Effector memory CD4-positive, alpha-beta T cell (primary cell): ENCODE measurements around the gene CAMK2A.

Source experiments
- DNase-seq, 3 donors: peaks; one replicate each; pipeline ENCODE4 v3.0.0-alpha.2; 2020
- H3K27ac ChIP-seq: 2 replicates; pipeline ENCODE4 v1.7.0; 2013; ENCODE audit warnings: mild to moderate bottlenecking, low read length, moderate library complexity; ENCODE audit not compliant: insufficient read depth, poor library complexity, severe bottlenecking
- H3K27me3 ChIP-seq: replicated peaks from 2 replicates; pipeline ENCODE4 v1.7.0; 2013; ENCODE audit warnings: mild to moderate bottlenecking, low read length; ENCODE audit not compliant: insufficient read depth, control insufficient read depth, poor library complexity, severe bottlenecking
- H3K36me3 ChIP-seq: 2 replicates; pipeline ENCODE4 v1.7.0; 2013; ENCODE audit warnings: mild to moderate bottlenecking, low read length, moderate library complexity; ENCODE audit not compliant: control insufficient read depth, insufficient read depth
- H3K4me1 ChIP-seq: 2 replicates; pipeline ENCODE4 v1.7.0; 2013; ENCODE audit warnings: low read length, mild to moderate bottlenecking; ENCODE audit not compliant: control insufficient read depth, insufficient read depth, poor library complexity, severe bottlenecking
- H3K4me3 ChIP-seq: 2 replicates; pipeline ENCODE4 v1.7.0; 2013; ENCODE audit warnings: low read length, low read depth, mild to moderate bottlenecking; ENCODE audit not compliant: insufficient read depth, poor library complexity, severe bottlenecking
- H3K9me3 ChIP-seq: 2 replicates; pipeline ENCODE4 v1.7.0; 2013; ENCODE audit warnings: mild to moderate bottlenecking, low read length, moderate library complexity; ENCODE audit not compliant: control insufficient read depth

The CAMK2A gene

GRCh38 chr5:150325426-150325825 lies 35.9 kb upstream of the CAMK2A start:
- DNase-seq = no peak
- Histone ChIP-seq H3K4me3 (no peak overlapping the region), H3K27me3 (no peaks in the 10 kb centered on the region), H3K36me3 (no peaks in the 10 kb centered on the region), H3K27ac (no peak overlapping the region), H3K4me1 (no peaks in the 10 kb centered on the region), H3K9me3 (no peaks in the 10 kb centered on the region)

GRCh38 chr5:150323819-150324218 lies 34.2 kb upstream of the CAMK2A start:
- no peak for DNase-seq
- Histone ChIP-seq H3K4me3 (no peak overlapping the region), H3K27ac (no peak overlapping the region), H3K4me1 (no peaks in the 10 kb centered on the region), H3K36me3 (no peaks in the 10 kb centered on the region), H3K27me3 (no peaks in the 10 kb centered on the region), H3K9me3 (no peaks in the 10 kb centered on the region)

GRCh38 chr5:150323092-150323491 lies 33.5 kb upstream of the CAMK2A start:
- Histone ChIP-seq H3K27ac (no peak overlapping the region), H3K4me3 (no peak overlapping the region), H3K27me3 (no peaks in the 10 kb centered on the region), H3K4me1 (no peaks in the 10 kb centered on the region), H3K9me3 (no peaks in the 10 kb centered on the region), H3K36me3 (no peaks in the 10 kb centered on the region)
- no peak for DNase-seq

- H3K27me3 ChIP-seq = no peaks in the 10 kb centered on the region
- no peaks in the 10 kb centered on the region for H3K4me1 ChIP-seq
- H3K9me3 ChIP-seq = no peaks in the 10 kb centered on the region
- no peak overlapping the region for H3K27ac ChIP-seq
- no peak for DNase-seq
- no peaks in the 10 kb centered on the region for H3K36me3 ChIP-seq
- no peak overlapping the region for H3K4me3 ChIP-seq
Measured at GRCh38 chr5:150322202-150322601, 32.6 kb upstream of the CAMK2A start.

- Histone ChIP-seq H3K9me3 (no peaks in the 10 kb centered on the region), H3K4me3 (no peak overlapping the region), H3K27ac (no peak overlapping the region), H3K4me1 (no peaks in the 10 kb centered on the region), H3K36me3 (no peaks in the 10 kb centered on the region), H3K27me3 (no peaks in the 10 kb centered on the region)
- DNase-seq = no peak
Measured at GRCh38 chr5:150321784-150322183, 32.2 kb upstream of the CAMK2A start.

GRCh38 chr5:150321211-150321610 lies 31.6 kb upstream of the CAMK2A start:
- Histone ChIP-seq H3K4me3 (no peak overlapping the region), H3K9me3 (no peaks in the 10 kb centered on the region), H3K27ac (no peak overlapping the region), H3K27me3 (no peaks in the 10 kb centered on the region), H3K4me1 (no peaks in the 10 kb centered on the region), H3K36me3 (no peaks in the 10 kb centered on the region)
- no peak for DNase-seq

- Histone ChIP-seq H3K36me3 (no peaks in the 10 kb centered on the region), H3K9me3 (no peaks in the 10 kb centered on the region), H3K27me3 (no peaks in the 10 kb centered on the region), H3K27ac (no peak overlapping the region), H3K4me3 (no peak overlapping the region), H3K4me1 (no peaks in the 10 kb centered on the region)
- no peak for DNase-seq
Measured at GRCh38 chr5:150320044-150320613, 30.6 kb upstream of the CAMK2A start.

- Histone ChIP-seq H3K4me3 (no peak overlapping the region), H3K9me3 (no peaks in the 10 kb centered on the region), H3K27ac (no peak overlapping the region), H3K27me3 (no peaks in the 10 kb centered on the region), H3K36me3 (no peaks in the 10 kb centered on the region), H3K4me1 (no peaks in the 10 kb centered on the region)
- DNase-seq = no peak
Measured at GRCh38 chr5:150319484-150319790, 29.9 kb upstream of the CAMK2A start.

- DNase-seq = no peak
- Histone ChIP-seq H3K27ac (no peak overlapping the region), H3K4me1 (no peaks in the 10 kb centered on the region)
Measured at GRCh38 chr5:150318613-150319483, 29.3 kb upstream of the CAMK2A start.

GRCh38 chr5:150317048-150318003 lies 27.8 kb upstream of the CAMK2A start:
- Histone ChIP-seq H3K36me3 (no peaks in the 10 kb centered on the region), H3K27me3 (no peaks in the 10 kb centered on the region), H3K4me1 (no peaks in the 10 kb centered on the region), H3K4me3 (no peak overlapping the region), H3K9me3 (no peaks in the 10 kb centered on the region), H3K27ac (no peak overlapping the region)
- DNase-seq = no peak

More at GRCh38 chr5:150318613-150319483, 29.3 kb upstream of the CAMK2A start:
- Histone ChIP-seq H3K36me3 (no peaks in the 10 kb centered on the region), H3K27me3 (no peaks in the 10 kb centered on the region), H3K4me3 (no peak overlapping the region), H3K9me3 (no peaks in the 10 kb centered on the region)
